Body of pancreas (tissue), 4 donors: Measurements from ENCODE around the gene AOAH. TPM values are rescaled to one million over a fixed set of nuclear protein-coding genes. Genes with fewer than 3 reads are reported as not detected.

ENCODE experiments used
- ATAC-seq: fragments of 150-250 bp; one replicate; pipeline ENCODE4 v1.9.1; 2016
- DNase-seq, 4 donors: peaks; one replicate each; pipeline ENCODE4 v3.0.0-alpha.2; 2019
- H3K27ac ChIP-seq, 4 donors: fragments of 200-600 bp; sonication (generic); 1 replicate in 3 of 4; 2 replicates in 1 of 4; pipeline versions ENCODE4 v1.5.1 to v1.6.1; 2016 to 2019; ENCODE audit warnings: mild to moderate bottlenecking in 1 of 4, mixed read lengths in 1 of 4, moderate library complexity in 1 of 4
- H3K27me3 ChIP-seq, 2 donors: fragments of 200-600 bp; sonication (generic); one replicate each; pipeline ENCODE4 v1.6.0; 2016; ENCODE audit warnings: mild to moderate bottlenecking in 1 of 2
- H3K36me3 ChIP-seq, 2 donors: fragments of 200-600 bp; sonication (generic); replicated peaks in 1 of 2; 2 replicates each; pipeline ENCODE4 v1.5.1; 2016; ENCODE audit warnings: low read depth in 2 of 2; ENCODE audit not compliant: insufficient read depth in 1 of 2
- H3K4me1 ChIP-seq: fragments of 200-600 bp; sonication (generic); one replicate; pipeline ENCODE4 v1.6.0; 2016
- H3K4me3 ChIP-seq, 2 donors: fragments of 200-600 bp; sonication (generic); 1 replicate in 1 of 2; 2 replicates in 1 of 2; pipeline ENCODE4 v1.5.1; 2016 to 2019
- H3K9me3 ChIP-seq, 3 donors: fragments of 200-600 bp; sonication (generic); 1 replicate in 2 of 3; 2 replicates in 1 of 3; pipeline ENCODE4 v1.5.1; 2016
- POLR2A ChIP-seq, 3 donors: fragments of 450-650 bp; IDR thresholded peaks; one replicate each; pipeline ENCODE4 v1.6.1; 2016; ENCODE audit warnings: antibody characterized with exemption in 3 of 3, mild to moderate bottlenecking in 2 of 3
- WGBS, 2 donors: methylation state at CpG; one replicate each; pipeline ENCODE4 v1.1.5; 2017; 5-methylcytosine and 5-hydroxymethylcytosine counted together
- intact Hi-C: fragments of 100-400 bp; cut with DNase I; formaldehyde crosslinking; loops from one replicate; pipeline ENCODE4 v1.15.1; 2023
- total RNA-seq, 2 donors: library from RNA; depleted of rRNA; stranded (reverse); fragments of >200 nt; gene quantifications; one replicate each; pipeline ENCODE4 v1.1.0, GENCODE V29; 2016
- TF ChIP-seq, protein P1 (sequence below), 7 experiments: fragments of 450-650 bp in 4 of 7; fragments of 200-600 bp in 3 of 7; sonication (generic) in 3 of 7; IDR thresholded peaks; one replicate each; pipeline ENCODE4 v1.5.1; 2016 to 2019; ENCODE audit warnings: antibody characterized with exemption in 7 of 7

The AOAH gene
- total RNA-seq, 2 donors from 2014 or later = 4.9 to 6.2 TPM

- no peaks in the 10 kb centered on the region for H3K4me1 ChIP-seq
- intact Hi-C loops = no loop called here
- no peak for ATAC-seq
- H3K27me3 ChIP-seq = no peaks in the 10 kb centered on the region
- H3K4me3 ChIP-seq = no peak overlapping the region
- DNase-seq = no peak
- WGBS, 2 donors = 74 to 78% methylated on average over 2 of the region's 2 CpGs
- H3K36me3 ChIP-seq = no peaks in the 10 kb centered on the region
- H3K27ac ChIP-seq = no peak overlapping the region
- no peaks in the 10 kb centered on the region for H3K9me3 ChIP-seq
- no peak for TF ChIP-seq POLR2A (IDR thresholded peaks at IDR 0.05)
- TF ChIP-seq, protein P1, sequence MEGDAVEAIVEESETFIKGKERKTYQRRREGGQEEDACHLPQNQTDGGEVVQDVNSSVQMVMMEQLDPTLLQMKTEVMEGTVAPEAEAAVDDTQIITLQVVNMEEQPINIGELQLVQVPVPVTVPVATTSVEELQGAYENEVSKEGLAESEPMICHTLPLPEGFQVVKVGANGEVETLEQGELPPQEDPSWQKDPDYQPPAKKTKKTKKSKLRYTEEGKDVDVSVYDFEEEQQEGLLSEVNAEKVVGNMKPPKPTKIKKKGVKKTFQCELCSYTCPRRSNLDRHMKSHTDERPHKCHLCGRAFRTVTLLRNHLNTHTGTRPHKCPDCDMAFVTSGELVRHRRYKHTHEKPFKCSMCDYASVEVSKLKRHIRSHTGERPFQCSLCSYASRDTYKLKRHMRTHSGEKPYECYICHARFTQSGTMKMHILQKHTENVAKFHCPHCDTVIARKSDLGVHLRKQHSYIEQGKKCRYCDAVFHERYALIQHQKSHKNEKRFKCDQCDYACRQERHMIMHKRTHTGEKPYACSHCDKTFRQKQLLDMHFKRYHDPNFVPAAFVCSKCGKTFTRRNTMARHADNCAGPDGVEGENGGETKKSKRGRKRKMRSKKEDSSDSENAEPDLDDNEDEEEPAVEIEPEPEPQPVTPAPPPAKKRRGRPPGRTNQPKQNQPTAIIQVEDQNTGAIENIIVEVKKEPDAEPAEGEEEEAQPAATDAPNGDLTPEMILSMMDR (IDR thresholded peaks at IDR 0.05) = no peak
Observed at GRCh38 chr7:36614959-36615358, 109.3 kb downstream of the AOAH start.

DNA sequence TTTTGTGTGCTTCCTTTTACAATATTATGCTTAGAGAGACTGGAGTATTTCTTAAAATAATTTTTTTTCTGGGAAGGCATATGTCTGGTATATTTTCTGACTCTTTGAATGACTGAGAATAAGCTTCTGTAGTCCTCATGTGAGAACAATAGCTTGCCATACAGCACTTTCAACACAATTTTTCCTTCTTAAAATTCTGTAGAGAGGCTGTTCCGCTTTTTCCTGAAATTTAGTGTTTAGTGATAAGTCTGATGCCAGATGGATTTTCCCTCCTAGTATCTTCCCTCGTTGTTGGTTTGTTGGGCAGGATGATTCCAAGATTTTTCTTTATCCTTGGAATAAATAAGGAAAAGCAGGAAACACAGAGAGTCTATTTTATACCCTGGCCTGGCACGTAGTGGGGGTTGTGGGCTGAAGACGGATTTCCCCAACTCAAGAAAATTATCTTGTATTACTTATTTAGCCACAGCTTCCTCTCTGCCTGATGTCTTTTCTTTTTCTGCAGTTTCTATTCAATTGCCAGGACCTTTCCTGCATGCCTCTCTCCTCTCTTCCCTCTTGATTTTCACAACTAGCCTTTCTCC, 111.2 kb downstream of the AOAH start:
- H3K4me1 ChIP-seq = no peaks in the 10 kb centered on the region
- TF ChIP-seq, protein P1 (IDR thresholded peaks at IDR 0.05) = no peak
- TF ChIP-seq POLR2A (IDR thresholded peaks at IDR 0.05) = no peak
- 73 to 84% methylated on average over 4 of the region's 4 CpGs for WGBS, 2 donors
- intact Hi-C loops = no loop called here
- H3K27me3 ChIP-seq = no peaks in the 10 kb centered on the region
- no peak overlapping the region for H3K4me3 ChIP-seq
- ATAC-seq = no peak
- no peak overlapping the region for H3K27ac ChIP-seq
- DNase-seq = no peak
- no peaks in the 10 kb centered on the region for H3K9me3 ChIP-seq
- H3K36me3 ChIP-seq = no peaks in the 10 kb centered on the region

DNA sequence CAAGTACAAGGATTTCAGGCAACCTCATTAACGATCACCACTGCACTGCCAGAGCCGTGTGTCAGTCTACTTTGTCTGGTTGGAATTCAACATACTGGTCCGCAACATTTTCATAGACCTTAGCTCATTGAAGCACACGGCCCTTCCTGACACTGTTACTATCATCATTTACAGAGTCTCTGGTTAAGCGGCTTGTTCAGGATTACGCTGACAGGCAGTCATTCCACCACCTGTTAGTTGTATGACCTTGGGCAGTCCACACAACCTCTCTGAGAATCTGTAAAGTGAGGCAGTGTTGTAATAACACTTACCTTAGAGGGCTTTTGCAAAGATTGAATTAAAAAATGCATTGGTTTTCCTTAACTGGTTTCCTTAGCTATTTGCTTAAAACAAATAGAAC, 112.6 kb downstream of the AOAH start:
- ATAC-seq (peak; percentile 40), DNase-seq (no peak)
- H3K4me3 ChIP-seq = no peak overlapping the region
- H3K27ac ChIP-seq = no peak overlapping the region
- no peaks in the 10 kb centered on the region for H3K9me3 ChIP-seq
- no peaks in the 10 kb centered on the region for H3K4me1 ChIP-seq
- no peaks in the 10 kb centered on the region for H3K27me3 ChIP-seq
- intact Hi-C loops = no loop called here
- TF ChIP-seq, protein P1 (IDR thresholded peaks at IDR 0.05) = no peak
- no peak for TF ChIP-seq POLR2A (IDR thresholded peaks at IDR 0.05)
- WGBS, 2 donors = 64 to 66% methylated on average over 6 of the region's 6 CpGs
- no peaks in the 10 kb centered on the region for H3K36me3 ChIP-seq

DNA sequence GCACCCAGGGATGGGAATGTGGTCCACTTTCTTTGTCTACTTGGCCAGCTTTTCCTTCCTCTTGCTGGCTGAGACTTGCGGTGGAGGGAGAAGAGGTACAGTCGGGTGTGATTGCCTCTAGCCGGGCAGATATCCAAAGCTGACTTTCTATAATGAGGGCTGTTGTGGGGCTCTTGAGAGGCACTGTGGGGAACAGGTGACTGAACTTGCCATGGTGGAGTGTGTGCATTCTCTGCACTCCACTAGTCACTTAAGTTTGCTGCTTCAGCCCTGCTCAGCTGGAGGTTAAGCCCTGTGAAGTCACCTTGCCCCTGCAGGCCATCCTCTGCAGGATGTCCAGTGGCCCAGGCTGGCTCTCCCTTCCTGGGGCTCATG, 116.6 kb downstream of the AOAH start:
- intact Hi-C loops = no loop called here
- Histone ChIP-seq H3K27me3 (no peaks in the 10 kb centered on the region), H3K4me3 (no peak overlapping the region), H3K27ac (no peak overlapping the region), H3K9me3 (no peaks in the 10 kb centered on the region), H3K4me1 (no peaks in the 10 kb centered on the region), H3K36me3 (no peaks in the 10 kb centered on the region)
- no peak for TF ChIP-seq POLR2A (IDR thresholded peaks at IDR 0.05)
- ATAC-seq (no peak), DNase-seq (no peak)
- WGBS, 2 donors = 75 to 77% methylated on average over 3 of the region's 3 CpGs

DNA sequence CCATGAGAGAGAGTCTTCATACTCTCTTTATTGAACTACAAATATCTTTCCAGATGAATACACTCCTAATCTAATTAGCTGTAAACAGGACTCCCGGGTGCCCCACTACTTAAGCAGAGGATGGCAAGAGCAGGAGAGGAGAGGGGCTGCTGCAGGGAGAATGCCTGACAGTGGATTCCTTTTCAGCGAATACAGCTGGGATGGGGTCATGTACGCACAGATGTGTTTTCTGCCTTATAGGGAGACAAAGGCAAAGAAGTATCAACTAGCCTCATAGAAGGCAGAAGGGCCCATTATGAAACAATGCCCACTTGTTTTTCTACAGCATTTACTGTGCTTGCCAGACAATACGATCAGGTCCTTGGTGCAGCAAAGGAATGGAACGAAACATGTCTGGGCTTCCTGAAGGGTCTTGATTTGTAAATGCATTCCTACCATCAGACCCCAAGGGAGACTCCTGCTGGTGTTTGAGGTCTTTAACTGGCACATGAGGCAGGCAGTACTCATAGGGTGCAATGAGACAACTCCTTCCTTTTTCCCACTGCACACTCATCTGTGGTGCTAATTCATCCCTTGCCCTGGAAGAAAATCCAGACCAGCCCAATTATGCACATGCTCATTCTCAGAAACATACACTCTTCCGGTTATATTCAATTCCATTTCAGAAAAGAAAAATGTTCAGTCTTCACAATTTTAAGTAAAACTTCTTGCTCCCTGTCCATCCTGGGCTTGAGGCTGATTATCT, 117.1 kb downstream of the AOAH start:
- no peak for ATAC-seq
- no peak for TF ChIP-seq POLR2A (IDR thresholded peaks at IDR 0.05)
- TF ChIP-seq, protein P1 (IDR thresholded peaks at IDR 0.05) = no peak
- Histone ChIP-seq H3K4me1 (no peaks in the 10 kb centered on the region), H3K27me3 (no peaks in the 10 kb centered on the region), H3K4me3 (no peak overlapping the region), H3K27ac (no peak overlapping the region), H3K36me3 (no peaks in the 10 kb centered on the region), H3K9me3 (no peaks in the 10 kb centered on the region)
- 85% methylated on average over 6 of the region's 6 CpGs for WGBS, 2 donors
- no peak for DNase-seq
- intact Hi-C loops = no loop called here
